Effector memory CD8-positive, alpha-beta T cell (primary cell): Measurements from ENCODE around the gene CHRDL2.

Experiments
- ATAC-seq: fragments of 150-1000 bp; cut with Tn5 transposase; replicated peaks from 2 replicates; pipeline ENCODE4 v1.10.0; 2021; ENCODE audit warnings: mild to moderate bottlenecking, moderate library complexity
- DNase-seq, 3 experiments: peaks; one replicate each; pipeline ENCODE4 v3.0.0; 2021
- H3K27ac Mint-ChIP-seq, 2 donors: one replicate each; pipeline ENCODE4 v1.8.0; 2022; ENCODE audit warnings: mild to moderate bottlenecking in 2 of 2, mixed read lengths in 2 of 2, moderate library complexity in 2 of 2
- H3K27me3 Mint-ChIP-seq, 2 donors: one replicate each; pipeline ENCODE4 v1.8.0; 2022; ENCODE audit warnings: mixed read lengths in 2 of 2
- H3K36me3 Mint-ChIP-seq: one replicate; pipeline ENCODE4 v1.8.0; 2022; ENCODE audit warnings: mild to moderate bottlenecking, moderate library complexity, mixed read lengths; ENCODE audit not compliant: insufficient read depth
- H3K4me1 Mint-ChIP-seq, 2 donors: one replicate each; pipeline ENCODE4 v1.8.0; 2022; ENCODE audit warnings: low read depth in 2 of 2, mixed read lengths in 2 of 2
- H3K4me3 Mint-ChIP-seq, 2 donors: one replicate each; pipeline ENCODE4 v1.8.0; 2022; ENCODE audit warnings: mild to moderate bottlenecking in 2 of 2, mixed read lengths in 2 of 2, moderate library complexity in 2 of 2
- H3K9me3 Mint-ChIP-seq, 2 donors: one replicate each; pipeline ENCODE4 v1.8.0; 2022; ENCODE audit warnings: mixed read lengths in 2 of 2

CHRDL2 gene

GRCh38 chr11:74696939-74697675 is 34.1 kb downstream of the CHRDL2 start:
- DNase-seq (no peak), ATAC-seq (no peak)
- Mint-ChIP-seq H3K4me1 (peaks cover 0 to under 1% of the 10 kb centered on the region in 2 donors), H3K9me3 (no peaks in the 10 kb centered on the region), H3K4me3 (peak overlapping the region in 1 of 2 donors; percentile 6), H3K27ac (no peak overlapping the region), H3K36me3 (no peaks in the 10 kb centered on the region), H3K27me3 (peaks cover 14 to 43% of the 10 kb centered on the region in 2 donors)

- no peak overlapping the region for H3K27ac Mint-ChIP-seq
- no peak overlapping the region for H3K4me3 Mint-ChIP-seq
- no peaks in the 10 kb centered on the region for H3K4me1 Mint-ChIP-seq
- ATAC-seq: no peak
- H3K9me3 Mint-ChIP-seq: no peaks in the 10 kb centered on the region
- no peaks in the 10 kb centered on the region for H3K36me3 Mint-ChIP-seq
- DNase-seq: no peak
- H3K27me3 Mint-ChIP-seq: peaks cover 14 to 43% of the 10 kb centered on the region in 2 donors
Observed at GRCh38 chr11:74696500-74696899, 34.7 kb downstream of the CHRDL2 start.

DNA sequence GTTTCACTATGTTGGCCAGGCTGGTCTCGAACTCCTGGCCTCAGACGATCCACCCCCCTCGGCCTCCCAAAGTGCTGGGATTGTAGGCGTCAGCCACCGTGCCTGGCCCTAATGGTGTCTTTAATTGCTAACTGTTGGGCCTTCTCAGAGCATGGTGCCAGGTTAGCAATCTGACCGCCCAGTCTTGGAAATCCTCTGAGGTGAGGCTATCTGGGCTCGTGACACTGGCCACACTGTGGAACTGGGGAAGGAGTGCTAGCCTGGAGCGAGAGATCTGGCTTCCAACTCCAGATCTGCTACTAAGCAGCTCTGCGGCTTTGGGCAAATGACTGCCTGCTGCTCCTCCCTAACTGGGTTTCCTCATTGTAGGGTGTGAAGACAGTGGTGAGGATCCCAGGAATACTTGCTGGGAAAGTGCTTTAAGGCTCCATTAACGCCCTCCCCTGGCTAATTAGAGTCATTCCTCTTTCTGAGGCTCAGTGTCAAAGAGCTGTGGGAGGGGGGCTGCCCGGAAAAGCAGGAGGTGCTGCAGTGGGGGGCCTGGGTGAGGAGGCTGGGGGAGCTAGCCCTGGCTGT is 35.4 kb downstream of the CHRDL2 start:
- no peaks in the 10 kb centered on the region for H3K4me1 Mint-ChIP-seq
- DNase-seq (no peak), ATAC-seq (no peak)
- no peak overlapping the region for H3K4me3 Mint-ChIP-seq
- H3K9me3 Mint-ChIP-seq: no peaks in the 10 kb centered on the region
- no peak overlapping the region for H3K27ac Mint-ChIP-seq
- H3K27me3 Mint-ChIP-seq: peaks cover 14 to 43% of the 10 kb centered on the region in 2 donors
- no peaks in the 10 kb centered on the region for H3K36me3 Mint-ChIP-seq

GRCh38 chr11:74694136-74694930 is 36.9 kb downstream of the CHRDL2 start:
- no peak overlapping the region for H3K27ac Mint-ChIP-seq
- no peak overlapping the region for H3K4me3 Mint-ChIP-seq
- H3K36me3 Mint-ChIP-seq: no peaks in the 10 kb centered on the region
- no peak for ATAC-seq
- H3K27me3 Mint-ChIP-seq: peaks cover 14 to 43% of the 10 kb centered on the region in 2 donors
- H3K9me3 Mint-ChIP-seq: no peaks in the 10 kb centered on the region
- no peak for DNase-seq
- no peaks in the 10 kb centered on the region for H3K4me1 Mint-ChIP-seq

DNA sequence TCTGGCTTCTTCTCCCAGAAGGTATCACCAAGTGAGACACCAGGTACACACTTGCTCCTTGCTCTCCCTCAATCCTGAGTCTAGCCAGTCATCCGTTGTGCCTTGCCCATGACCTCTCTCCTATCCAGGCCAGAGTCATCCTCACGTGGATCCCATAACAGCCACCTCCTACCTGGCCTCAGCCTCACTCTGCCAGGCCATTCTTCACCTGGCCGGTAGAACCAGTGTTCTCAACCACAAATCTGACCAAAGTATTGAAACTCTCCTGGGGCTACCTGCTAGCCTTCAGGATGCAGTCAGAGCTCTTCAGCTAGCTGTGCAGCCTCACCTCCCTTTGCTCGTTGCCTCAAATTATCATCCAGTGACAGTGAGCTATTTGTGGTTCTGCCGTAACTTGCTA is 37.7 kb downstream of the CHRDL2 start:
- ATAC-seq (no peak), DNase-seq (no peak)
- H3K27me3 Mint-ChIP-seq: peaks cover 14 to 41% of the 10 kb centered on the region in 2 donors
- no peak overlapping the region for H3K27ac Mint-ChIP-seq
- no peaks in the 10 kb centered on the region for H3K4me1 Mint-ChIP-seq
- H3K36me3 Mint-ChIP-seq: no peaks in the 10 kb centered on the region
- no peaks in the 10 kb centered on the region for H3K9me3 Mint-ChIP-seq
- H3K4me3 Mint-ChIP-seq: no peak overlapping the region

- no peaks in the 10 kb centered on the region for H3K4me1 Mint-ChIP-seq
- ATAC-seq: no peak
Observed at GRCh38 chr11:74691755-74692154, 39.5 kb downstream of the CHRDL2 start.

GRCh38 chr11:74689666-74690065 is 41.6 kb downstream of the CHRDL2 start:
- no peak for ATAC-seq
- H3K36me3 Mint-ChIP-seq: no peaks in the 10 kb centered on the region
- DNase-seq: no peak
- H3K27me3 Mint-ChIP-seq: peaks cover 6 to 20% of the 10 kb centered on the region in 2 donors
- H3K27ac Mint-ChIP-seq: no peak overlapping the region
- H3K9me3 Mint-ChIP-seq: no peaks in the 10 kb centered on the region
- H3K4me1 Mint-ChIP-seq: no peaks in the 10 kb centered on the region
- H3K4me3 Mint-ChIP-seq: no peak overlapping the region

More at GRCh38 chr11:74691755-74692154, 39.5 kb downstream of the CHRDL2 start:
- H3K9me3 Mint-ChIP-seq: no peaks in the 10 kb centered on the region
- no peak for DNase-seq
- H3K36me3 Mint-ChIP-seq: no peaks in the 10 kb centered on the region
- H3K27ac Mint-ChIP-seq: no peak overlapping the region
- H3K4me3 Mint-ChIP-seq: no peak overlapping the region
- H3K27me3 Mint-ChIP-seq: peaks cover 4 to 23% of the 10 kb centered on the region in 2 donors

DNA sequence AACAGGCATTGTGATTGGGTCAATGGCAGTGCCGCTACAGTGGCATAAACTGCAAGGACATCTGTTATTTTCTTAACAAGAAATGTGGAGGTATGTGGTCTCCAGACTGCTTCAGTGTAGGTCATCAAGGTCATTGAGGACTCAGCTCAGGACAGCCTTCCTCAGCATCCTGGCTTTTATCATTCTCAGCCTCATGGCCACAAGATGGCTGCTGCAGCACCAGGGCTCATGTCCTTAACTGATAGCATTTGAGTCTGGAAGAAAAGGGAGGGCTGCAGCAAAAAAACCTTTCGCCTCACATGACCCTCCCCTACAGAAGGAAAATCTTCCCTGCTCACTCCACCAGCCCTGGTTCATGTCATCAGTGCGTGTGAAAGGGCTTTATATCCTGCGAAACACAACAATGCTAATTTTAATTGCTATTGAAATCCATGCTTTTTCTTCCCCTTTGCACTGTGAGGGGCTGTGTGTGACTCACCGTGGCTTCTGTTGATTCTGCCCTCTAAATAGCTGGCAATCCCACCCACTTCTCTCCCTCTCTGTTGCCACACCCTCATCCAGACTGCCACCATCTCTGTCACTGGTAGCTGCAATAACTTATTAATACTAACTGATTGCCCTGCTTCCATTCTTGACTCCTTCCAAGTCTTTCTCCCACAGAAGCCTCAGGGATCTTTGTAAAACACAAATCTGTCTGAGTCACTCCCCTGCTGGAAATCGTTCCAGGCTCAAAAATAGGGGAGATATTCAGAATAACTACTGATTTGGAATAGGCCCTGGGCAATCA is 43.8 kb downstream of the CHRDL2 start:
- Mint-ChIP-seq H3K27me3 (peaks cover 15 to 29% of the 10 kb centered on the region in 2 donors), H3K36me3 (no peaks in the 10 kb centered on the region), H3K27ac (no peak overlapping the region), H3K4me3 (no peak overlapping the region), H3K4me1 (no peaks in the 10 kb centered on the region), H3K9me3 (no peaks in the 10 kb centered on the region)
- DNase-seq (no peak), ATAC-seq (no peak)

DNA sequence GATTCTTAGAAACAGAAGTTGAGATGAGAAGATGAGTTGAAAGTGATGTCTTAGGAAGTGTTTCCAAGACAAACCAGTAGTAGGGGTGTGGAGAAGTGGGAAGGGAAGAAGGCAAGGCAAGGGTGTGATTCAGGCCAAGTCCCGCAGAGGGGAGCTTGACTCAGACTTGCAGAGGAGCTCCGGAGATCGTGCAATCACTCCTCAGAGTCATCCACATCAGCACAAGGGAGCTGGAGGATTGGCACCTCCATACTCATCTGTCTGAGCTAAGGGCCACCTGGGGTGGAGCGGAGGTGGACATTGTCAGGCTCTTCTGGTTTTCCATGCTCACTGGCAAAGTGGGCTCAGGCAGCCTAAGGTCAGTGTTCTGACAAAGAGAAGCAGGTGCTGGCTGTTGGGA is 44.4 kb downstream of the CHRDL2 start:
- Mint-ChIP-seq H3K9me3 (no peaks in the 10 kb centered on the region), H3K36me3 (no peaks in the 10 kb centered on the region), H3K27me3 (peaks cover 21 to 36% of the 10 kb centered on the region in 2 donors), H3K4me3 (no peak overlapping the region), H3K27ac (no peak overlapping the region), H3K4me1 (no peaks in the 10 kb centered on the region)
- ATAC-seq: no peak
- DNase-seq: no peak

DNA sequence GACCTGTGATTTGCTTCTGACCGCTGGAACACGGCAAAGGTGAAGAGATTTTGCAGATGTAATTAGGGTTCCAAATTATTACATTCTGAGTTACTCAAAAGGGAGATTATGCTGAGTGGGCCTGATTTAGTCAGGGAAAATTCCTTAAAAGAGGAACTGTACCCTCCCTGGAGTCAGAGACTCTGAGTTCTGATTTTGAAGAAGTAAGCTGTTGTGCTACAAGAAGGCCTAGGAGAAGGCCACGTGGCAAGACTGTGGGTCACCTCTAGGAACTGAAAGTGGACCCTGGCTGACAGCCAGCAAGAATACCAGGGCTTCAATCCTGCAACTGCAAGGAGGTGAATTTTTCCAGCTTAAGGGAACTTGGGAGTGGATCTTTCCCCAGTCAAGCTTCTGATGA is 45.3 kb downstream of the CHRDL2 start:
- no peaks in the 10 kb centered on the region for H3K4me1 Mint-ChIP-seq
- no peak overlapping the region for H3K27ac Mint-ChIP-seq
- no peak overlapping the region for H3K4me3 Mint-ChIP-seq
- H3K9me3 Mint-ChIP-seq: no peaks in the 10 kb centered on the region
- DNase-seq (no peak), ATAC-seq (no peak)
- H3K27me3 Mint-ChIP-seq: peaks cover 24 to 44% of the 10 kb centered on the region in 2 donors
- H3K36me3 Mint-ChIP-seq: no peaks in the 10 kb centered on the region

- no peak for ATAC-seq
- H3K9me3 Mint-ChIP-seq: no peaks in the 10 kb centered on the region
Observed at GRCh38 chr11:74685338-74685737, 45.9 kb downstream of the CHRDL2 start.

DNA sequence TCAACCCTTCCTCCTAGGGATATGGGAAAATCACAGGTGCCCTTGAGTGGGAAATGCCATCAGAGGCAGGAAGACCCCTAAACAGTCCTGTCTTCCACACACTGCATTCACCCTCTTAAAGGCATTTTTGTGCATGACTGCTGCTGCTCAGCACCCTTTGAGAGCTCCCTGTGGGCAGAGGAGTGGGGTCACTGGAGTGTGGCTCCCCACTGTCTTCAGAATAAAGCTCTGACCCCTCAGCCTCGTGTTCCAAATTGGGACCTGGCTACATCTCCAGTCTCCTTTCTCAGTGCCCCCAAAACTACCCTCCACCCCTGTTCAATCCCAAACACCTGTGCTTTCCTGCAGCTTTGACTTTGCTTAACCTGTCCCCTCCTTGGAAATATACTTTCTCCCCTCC is 46.6 kb downstream of the CHRDL2 start:
- Mint-ChIP-seq H3K9me3 (no peaks in the 10 kb centered on the region), H3K4me1 (no peaks in the 10 kb centered on the region), H3K4me3 (no peak overlapping the region), H3K27ac (no peak overlapping the region), H3K27me3 (peaks cover 30 to 57% of the 10 kb centered on the region in 2 donors), H3K36me3 (no peaks in the 10 kb centered on the region)
- ATAC-seq (no peak), DNase-seq (no peak)

More at GRCh38 chr11:74685338-74685737, 45.9 kb downstream of the CHRDL2 start:
- Mint-ChIP-seq H3K4me1 (no peaks in the 10 kb centered on the region), H3K4me3 (no peak overlapping the region), H3K27me3 (peaks cover 24 to 50% of the 10 kb centered on the region in 2 donors), H3K36me3 (no peaks in the 10 kb centered on the region), H3K27ac (no peak overlapping the region)
- DNase-seq: no peak

DNA sequence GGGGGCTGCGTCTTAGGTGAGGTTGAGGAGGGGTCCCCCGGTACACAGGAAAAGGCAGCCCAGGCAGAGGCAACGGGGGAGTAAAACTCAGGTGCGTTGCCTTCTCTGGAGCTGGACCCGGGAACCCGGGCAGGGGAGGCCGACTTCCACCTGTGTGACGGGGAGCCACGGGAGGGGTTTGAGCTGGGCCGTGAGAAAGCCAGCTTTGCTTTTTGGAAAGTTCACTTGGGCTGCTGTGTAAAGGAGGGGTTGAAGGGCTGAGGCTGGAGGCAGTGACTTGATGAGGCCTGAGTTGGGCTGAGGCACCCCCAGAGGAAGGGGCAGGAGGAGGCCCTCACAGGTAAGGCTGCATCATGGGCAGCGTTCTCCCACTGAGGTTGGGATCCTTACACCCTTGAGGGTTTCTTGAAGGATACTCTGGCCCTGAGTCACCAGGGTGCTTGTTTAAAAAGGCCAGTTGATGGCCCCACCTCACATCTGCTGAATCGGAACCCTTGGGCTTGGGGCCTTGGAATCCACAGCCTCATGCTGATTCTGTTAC is 47.2 kb downstream of the CHRDL2 start:
- H3K9me3 Mint-ChIP-seq: no peaks in the 10 kb centered on the region
- no peaks in the 10 kb centered on the region for H3K4me1 Mint-ChIP-seq
- ATAC-seq (no peak), DNase-seq (no peak)
- peaks cover 30 to 61% of the 10 kb centered on the region in 2 donors for H3K27me3 Mint-ChIP-seq
- H3K36me3 Mint-ChIP-seq: no peaks in the 10 kb centered on the region
- peak overlapping the region in 1 of 2 donors; percentile 5 for H3K4me3 Mint-ChIP-seq
- no peak overlapping the region for H3K27ac Mint-ChIP-seq
